PC-9 (cell line): ENCODE measurements around the gene BBS9.

ENCODE experiments used
- EZH2 ChIP-seq: fragments of 200-600 bp; sonication (generic); IDR thresholded peaks from 2 replicates; pipeline ENCODE4 v1.8.0; 2017; ENCODE audit warnings: antibody characterized with exemption, low read depth
- TF ChIP-seq, protein P1 (sequence below): fragments of 200-600 bp; sonication (generic); conservative IDR thresholded peaks from 2 replicates; pipeline ENCODE4 v1.6.1; 2017; ENCODE audit warnings: mixed run types, antibody characterized with exemption, mild to moderate bottlenecking, moderate library complexity

DNA sequence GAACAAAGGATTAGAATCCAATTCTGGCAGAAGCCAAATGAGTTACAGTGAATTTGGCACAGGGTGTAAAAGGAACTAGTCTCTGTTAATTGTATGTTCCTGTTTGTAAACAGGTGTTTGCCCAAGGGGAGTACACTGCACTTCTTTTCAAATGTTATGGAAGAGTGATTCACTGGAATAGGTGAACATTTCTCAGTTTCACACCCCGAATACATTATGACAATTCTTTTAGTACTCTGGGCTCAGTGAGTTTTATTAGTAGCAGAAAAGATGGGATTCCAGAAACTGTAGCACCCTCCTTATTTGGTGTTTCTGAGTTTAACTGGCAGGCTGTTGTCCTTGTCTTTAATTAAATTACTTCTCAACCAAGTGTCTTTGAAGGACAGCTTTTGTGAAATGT is 329.2 kb downstream of the BBS9 start:
- TF ChIP-seq, protein P1, sequence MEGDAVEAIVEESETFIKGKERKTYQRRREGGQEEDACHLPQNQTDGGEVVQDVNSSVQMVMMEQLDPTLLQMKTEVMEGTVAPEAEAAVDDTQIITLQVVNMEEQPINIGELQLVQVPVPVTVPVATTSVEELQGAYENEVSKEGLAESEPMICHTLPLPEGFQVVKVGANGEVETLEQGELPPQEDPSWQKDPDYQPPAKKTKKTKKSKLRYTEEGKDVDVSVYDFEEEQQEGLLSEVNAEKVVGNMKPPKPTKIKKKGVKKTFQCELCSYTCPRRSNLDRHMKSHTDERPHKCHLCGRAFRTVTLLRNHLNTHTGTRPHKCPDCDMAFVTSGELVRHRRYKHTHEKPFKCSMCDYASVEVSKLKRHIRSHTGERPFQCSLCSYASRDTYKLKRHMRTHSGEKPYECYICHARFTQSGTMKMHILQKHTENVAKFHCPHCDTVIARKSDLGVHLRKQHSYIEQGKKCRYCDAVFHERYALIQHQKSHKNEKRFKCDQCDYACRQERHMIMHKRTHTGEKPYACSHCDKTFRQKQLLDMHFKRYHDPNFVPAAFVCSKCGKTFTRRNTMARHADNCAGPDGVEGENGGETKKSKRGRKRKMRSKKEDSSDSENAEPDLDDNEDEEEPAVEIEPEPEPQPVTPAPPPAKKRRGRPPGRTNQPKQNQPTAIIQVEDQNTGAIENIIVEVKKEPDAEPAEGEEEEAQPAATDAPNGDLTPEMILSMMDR: no peak
- no peak for TF ChIP-seq EZH2
